Left ventricle myocardium superior (tissue), 1 donor: ENCODE results near the gene ELMO1. TPM values are rescaled to one million over a fixed set of nuclear protein-coding genes. Genes with fewer than 3 reads are reported as not detected.
"Not testable (repeated sequence)": the region's sequence is repeated elsewhere in the genome, so short reads cannot be mapped to it uniquely, and the experiment has no call there.

ENCODE experiments used
- ATAC-seq: fragments of 200-7000 bp; cut with Tn5 transposase; one replicate; pipeline ENCODE4 v1.9.1; 2020; ENCODE audit warnings: mild to moderate bottlenecking, moderate library complexity
- DNase-seq: peaks from one replicate; pipeline ENCODE4 v3.0.0-alpha.2; 2020
- intact Hi-C: fragments of 100-400 bp; cut with micrococcal nuclease; formaldehyde crosslinking; loops from one replicate; pipeline ENCODE4 v1.11.0; 2022
- total RNA-seq: library from RNA; stranded (reverse); fragmentation: NEBNext Ultra II Directional; extraction: Animal tissue kit (Norgen Biotek cat#: 25700); gene quantifications from one replicate; pipeline ENCODE4 v1.2.1, GENCODE V29; 2021
- donor health status: DM: no; HTN: yes; CAD: no; lungs with severe emphysema.

ELMO1 gene
- total RNA-seq, 1 donor from 2014 or later, result 13.0 TPM

DNA sequence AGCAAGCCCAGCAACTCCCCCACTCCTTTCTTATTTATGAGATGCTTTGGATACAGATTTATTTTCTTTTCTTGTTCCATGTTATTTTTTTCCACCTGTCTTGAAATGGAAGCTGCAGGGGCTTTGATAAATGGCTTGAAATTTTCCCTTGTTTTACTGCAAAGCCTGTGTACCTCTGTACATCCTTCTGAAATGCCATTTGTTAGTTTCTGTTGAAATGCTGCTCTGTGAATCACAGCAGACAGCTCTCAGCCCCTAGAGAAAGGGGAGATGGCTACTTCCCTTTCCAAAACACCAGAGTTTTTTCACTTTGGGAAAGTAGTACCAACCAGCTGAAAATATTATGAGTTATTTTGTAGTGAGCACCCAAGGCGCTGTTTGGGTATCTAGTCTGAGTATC is 304.2 kb downstream of the ELMO1 start:
- no peak for DNase-seq
- ATAC-seq, result no peak
- intact Hi-C loops, result no loop called here

DNA sequence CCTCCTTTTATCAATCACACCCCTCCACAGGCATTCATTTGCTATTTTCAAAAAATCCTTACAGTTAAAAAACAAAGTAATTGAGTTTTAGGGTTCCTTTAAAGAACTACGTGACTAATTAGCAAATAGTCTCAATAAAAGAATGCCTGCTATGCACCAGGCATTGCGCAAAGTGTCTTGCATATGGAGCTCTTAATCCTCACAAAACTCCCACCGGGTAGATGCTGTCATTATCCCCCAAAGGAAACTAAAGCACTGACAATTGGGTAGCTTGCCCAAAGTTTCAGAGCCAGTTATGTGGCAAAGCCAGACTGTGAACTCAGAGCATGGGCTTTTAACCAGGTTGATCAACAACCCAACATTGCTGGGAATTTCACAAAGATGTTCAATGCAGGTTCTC is 305.7 kb downstream of the ELMO1 start:
- intact Hi-C loops, result no loop called here
- no peak for DNase-seq
- ATAC-seq, result no peak

DNA sequence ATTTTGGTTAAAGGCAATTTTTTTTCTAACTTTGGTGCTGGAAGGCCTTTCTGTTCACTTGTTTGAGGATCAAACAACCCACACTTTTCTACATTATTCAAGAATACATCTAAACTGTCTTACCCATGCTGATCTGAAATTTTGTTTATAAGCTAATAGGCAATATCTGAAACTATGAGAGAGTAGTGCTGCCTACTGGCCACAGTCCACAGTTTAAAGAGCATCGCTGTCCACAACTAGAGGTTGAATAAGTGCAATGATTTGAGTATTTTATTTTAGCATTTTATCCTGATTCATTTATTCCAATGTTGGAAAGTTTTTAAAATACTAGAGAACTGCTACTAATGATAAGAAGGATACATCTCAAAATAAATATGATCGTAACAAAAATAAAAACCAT is 306.9 kb downstream of the ELMO1 start:
- ATAC-seq (no peak), DNase-seq (no peak)
- intact Hi-C loops, result no loop called here

DNA sequence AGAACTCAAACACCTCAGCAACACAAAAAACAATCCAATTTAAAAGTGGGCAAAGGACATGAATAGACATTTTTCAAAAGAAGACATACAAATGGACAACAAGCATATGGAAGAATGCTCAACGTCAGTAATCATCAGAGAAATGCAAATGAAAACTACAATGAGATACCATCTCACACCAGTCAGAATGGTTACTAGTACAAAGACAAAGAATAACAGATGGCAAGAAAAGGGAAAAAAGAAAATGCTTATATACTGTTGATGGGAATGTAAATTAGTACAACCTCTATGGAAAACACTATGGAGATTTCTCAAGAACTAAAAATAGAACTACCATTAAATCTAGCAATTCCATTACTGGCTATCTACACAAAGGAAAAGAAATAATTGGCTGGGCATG is 314.8 kb downstream of the ELMO1 start:
- DNase-seq, intact Hi-C loops, ATAC-seq: not testable (repeated sequence)

DNA sequence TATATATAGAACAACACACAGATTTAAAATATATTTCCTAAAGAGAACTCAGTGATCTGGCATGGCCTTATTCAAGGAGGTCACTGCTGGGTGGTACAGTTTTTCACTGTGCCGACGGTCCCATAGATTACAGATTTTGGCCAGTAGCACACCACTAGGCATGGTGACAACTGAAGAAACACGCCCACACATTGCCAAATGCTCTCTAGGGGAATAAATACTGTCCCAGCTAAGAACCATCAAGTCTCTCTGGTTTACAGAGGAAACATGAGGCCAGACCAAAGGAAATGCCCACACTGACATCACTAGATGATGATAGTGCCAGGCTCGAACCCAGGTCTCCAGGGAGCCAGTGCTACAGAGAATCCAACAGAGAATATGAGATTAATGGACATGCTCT is 316.8 kb downstream of the ELMO1 start:
- ATAC-seq, result no peak
- intact Hi-C loops, result no loop called here
- DNase-seq, result no peak

DNA sequence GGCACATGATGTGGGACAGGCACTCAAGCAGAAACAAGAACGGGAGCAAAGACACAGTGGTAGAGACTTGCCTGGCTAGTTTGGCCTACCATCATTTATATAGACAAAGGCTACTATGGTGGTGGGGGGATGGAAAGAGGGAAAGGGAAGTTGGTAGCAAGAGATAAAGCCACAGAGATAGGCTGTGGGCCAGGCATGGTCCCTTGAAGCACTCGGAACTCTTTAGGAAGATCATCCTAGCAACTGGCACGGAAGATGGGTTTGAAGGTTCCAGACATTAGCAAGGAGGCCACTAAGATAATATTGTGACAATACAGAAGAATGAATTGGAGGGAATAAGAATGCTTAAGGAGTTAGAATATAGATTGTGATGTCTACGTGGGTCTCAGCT is 319.6 kb downstream of the ELMO1 start:
- DNase-seq (no peak), ATAC-seq (no peak)
- intact Hi-C loops, result no loop called here

DNA sequence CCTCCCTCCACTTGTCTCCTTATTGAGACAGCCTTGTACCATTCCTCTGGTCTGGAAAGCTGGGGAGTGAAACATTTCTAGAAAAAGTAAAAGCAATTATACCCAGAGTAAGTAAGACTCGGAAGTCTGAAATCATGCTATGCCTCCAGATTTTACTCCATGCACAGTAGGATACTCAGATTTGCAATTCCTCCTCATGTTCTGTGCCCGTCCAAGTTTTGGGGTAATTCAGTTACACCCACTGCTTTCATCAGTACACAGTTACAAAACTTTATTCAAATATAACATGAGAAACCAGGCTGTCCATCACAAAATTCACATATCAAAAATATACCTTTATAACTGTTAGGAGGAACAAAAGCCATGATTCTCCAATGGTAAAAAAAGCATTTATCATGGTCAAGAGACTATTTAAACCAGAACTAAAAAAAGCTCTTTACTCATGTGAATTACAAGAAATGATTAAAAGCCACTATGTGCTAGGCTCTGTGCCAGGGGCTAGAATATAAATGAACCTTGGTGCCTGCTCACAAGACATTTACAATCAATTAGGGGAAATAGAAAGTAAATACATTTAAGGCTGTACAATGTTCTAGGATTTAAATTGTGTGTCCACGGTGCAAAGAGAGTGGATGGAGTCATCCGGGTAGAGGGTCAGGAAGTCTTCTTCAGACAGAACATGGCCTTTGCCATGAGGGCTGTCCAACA is 320.2 kb downstream of the ELMO1 start:
- intact Hi-C loops, result no loop called here
- no peak for DNase-seq
- peak; percentile 17 for ATAC-seq

DNA sequence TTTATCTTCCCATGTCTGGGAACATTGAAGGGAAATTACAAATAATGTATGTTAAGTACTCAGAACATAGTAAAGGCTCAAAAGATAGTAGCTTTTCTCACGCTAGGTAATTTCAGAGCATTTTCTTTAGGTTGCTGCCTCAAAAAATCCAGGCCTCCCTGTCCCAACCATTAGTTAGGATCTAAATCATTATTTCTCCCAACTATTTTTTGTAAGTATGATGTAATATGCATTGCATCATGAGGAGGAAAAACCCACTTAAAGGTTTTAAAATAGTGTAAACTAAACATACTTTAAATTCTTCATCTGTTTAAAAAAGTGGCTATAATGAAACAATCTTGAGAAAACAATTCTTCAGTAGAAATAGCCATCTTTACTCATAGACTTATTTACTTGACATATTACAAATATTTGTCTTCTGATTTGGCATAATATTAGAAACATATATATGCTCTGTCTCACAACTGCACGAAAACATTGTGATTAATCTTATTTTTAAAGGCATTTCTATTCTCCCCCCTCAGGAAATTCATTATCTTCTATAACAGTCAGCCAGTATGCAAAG is 329.3 kb downstream of the ELMO1 start:
- intact Hi-C loops, result no loop called here
- ATAC-seq, result no peak

DNA sequence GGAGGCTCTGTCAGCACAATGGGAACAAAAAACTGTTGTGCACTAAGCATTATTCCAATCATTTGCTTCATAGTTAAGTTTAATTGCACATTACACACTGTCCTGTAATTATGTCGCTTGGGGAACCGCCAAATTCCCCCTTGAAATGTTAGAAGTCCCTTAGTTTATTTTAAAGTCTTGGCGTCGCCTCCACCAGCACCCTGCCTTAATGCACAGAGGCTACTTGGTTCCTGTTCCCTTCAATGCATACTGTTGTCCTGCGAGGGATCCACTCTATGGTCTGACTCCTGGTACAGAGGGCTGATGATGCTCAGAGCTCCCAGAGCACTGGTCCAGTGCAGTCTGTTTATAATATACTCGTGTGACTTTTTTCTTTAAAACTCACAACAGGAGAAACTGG is 330.7 kb downstream of the ELMO1 start:
- intact Hi-C loops, result no loop called here
- no peak for DNase-seq
- ATAC-seq, result no peak

More for the DNA sequence above, 329.3 kb downstream of the ELMO1 start:
- DNase-seq, result no peak

DNA sequence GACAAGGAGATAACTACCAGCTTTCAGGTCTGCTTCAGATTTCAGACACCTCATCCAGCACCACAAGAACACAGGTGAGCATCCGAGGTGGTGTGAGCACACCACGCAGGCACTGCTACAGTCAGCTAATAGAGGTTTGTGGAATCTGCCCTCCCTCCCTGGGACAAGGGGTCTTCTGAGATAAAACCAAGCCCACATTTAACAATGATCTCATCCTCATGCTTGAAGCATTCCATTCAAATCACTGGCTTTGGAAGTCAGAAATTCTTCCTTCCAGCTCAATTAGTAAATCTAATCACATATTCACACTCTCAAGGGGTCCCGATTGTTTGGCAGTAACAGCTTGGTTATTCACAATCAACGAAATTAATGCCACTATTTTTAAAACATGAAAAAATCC is 331.4 kb downstream of the ELMO1 start:
- DNase-seq (no peak), ATAC-seq (no peak)
- intact Hi-C loops, result no loop called here

DNA sequence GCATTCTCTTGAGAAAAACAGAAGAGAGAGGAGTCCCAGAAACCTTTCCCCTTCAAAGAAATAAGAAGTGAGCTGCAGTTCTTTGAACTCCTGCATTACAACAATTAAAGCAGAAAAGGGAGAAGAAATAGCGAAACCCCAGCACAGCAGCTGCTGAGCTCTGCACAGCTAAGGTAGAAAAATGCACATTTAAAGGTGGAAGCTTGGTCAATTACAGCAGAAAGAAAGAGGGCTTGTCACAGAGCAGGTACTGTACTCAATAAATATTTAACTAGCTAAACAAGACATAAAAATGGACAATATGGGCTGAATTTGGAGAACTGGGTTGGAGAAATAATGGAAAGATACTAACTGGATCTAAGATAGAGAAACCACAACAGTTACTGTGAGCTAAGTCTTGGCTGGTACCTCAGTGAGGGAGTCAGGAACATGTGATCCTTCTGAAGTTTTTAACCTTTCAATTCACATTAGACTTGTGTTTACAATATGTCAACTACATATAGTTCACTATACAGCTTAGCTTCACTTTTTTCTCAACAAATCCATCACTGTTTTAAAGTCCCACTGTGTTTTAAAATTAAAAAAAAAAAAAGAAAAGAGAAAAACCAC is 332.5 kb downstream of the ELMO1 start:
- DNase-seq (no peak), ATAC-seq (no peak)
- intact Hi-C loops, result no loop called here

DNA sequence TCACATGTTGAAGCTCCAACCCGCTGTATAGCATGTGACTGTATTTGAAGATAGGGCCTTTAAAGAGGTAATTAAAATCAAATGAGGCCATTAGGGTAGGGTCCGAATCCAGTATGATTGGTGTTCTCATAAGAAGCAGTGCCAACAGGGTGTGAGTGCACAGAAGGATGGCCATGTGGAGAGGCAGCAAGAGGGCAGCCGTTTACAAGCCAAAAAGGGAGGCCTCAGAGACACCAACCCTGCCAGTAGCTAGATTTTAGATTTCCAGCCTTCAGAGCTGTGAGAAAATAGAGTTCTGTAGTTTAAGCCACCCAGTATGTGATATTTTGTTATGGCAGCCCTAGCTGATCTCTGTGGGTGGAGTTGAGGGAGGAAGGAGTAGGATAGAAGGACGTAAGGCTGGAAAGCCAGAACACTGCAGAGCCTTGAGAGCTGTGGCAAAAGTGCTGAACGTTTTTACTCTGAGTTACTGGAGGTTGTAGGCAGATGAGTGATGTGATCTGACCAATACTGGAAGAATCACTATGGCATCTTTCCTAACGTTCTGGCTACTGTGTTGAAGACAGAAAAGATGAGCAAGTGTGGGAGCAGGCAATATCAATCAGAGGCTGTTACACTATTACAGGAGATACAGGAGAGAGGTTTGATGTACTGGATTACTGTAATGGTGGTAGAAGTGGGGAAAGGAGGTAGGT is 334.9 kb downstream of the ELMO1 start:
- DNase-seq, result no peak
- intact Hi-C loops, result no loop called here
- no peak for ATAC-seq

DNA sequence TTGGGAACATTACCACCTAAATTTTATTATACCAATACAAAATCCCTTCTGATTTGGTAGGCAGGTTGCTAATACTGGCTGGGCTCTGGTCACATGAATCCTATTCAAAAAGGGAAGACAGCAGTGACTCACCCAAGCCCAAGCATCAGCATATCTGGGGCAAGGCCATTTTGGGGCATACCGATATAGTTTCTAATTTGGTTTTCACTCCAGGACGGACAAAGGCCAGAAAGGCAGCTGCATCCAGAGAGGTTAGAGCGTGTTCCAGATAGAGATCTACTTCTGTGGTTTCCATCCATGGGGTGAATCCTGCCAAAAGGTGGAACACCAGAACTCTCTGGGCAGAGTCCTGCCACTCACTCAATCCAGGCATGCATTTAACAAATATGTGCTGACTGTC is 335.8 kb downstream of the ELMO1 start:
- intact Hi-C loops, result no loop called here
- DNase-seq (no peak), ATAC-seq (no peak)

DNA sequence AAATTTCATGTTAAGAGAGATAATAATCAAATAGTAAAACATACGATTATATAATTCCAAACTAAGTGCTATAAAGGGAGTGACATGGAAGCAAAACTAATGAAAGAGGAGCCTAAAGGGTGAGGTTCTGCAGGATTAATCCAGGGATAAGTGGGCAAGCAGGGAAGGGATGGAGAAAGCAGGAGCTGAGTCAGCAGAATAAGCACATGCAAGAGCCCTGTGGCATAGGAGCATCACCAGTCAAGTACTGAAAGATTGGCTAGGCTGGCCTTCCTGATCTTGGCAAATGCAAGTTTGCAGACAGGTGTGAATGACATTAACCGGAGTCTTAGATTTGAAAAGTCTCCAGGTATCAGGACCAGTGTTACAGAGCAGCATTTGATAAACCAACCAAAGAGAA is 336.4 kb downstream of the ELMO1 start:
- DNase-seq (no peak), ATAC-seq (no peak)
- intact Hi-C loops, result no loop called here

DNA sequence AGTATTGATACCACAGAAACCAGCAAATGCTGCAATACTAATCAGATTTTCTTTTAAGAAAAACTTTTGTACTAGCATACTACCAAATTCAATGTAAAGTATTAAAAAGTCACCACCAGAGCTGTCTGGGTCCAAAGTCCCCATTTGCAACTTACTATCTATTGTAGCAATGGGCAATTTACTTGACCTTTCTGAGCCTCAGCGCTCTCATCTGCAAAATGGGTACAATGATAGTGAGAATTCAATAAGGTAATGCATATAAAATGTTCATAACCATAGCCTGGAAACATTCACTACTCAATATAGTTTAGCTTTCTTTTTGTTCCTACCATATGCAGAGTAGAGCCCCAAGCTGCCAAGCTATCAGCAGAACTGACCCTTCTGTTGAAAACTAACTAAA is 337.2 kb downstream of the ELMO1 start:
- DNase-seq (no peak), ATAC-seq (no peak)
- intact Hi-C loops, result no loop called here

DNA sequence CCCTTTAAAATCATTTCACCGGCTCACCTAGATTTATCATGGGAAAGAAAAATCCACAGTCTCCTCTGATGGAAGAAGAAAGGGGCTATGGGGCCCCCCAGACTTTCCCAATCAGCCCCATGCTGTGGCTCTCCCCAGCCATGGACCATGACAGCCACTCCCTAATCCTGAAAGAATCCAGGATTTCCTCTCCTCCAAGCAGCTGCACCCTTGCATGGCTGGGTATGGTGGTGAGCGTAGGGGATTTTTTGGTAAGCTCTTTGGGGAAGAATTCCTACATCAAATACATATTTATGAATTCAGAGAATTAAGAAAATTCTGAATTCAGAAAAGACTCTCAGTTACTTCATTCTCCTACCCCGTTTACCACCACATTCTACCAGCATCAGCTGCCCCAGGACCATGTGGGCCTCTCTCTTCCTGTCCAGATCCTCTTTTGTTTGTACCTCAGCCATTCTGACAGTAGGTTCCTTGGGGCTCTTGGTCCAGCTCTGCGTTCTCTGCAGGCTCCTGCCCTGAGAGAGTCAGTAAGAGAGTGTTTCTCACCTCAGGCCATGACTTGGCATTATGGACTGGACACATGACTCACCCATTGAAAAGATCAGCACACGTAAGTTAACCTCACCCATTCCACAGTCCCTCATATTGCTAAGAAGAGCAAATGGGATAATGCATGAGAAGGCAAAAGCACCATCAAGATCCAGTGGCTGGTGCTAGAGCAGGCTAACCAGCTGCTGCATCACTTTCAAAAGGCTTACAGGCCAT is 337.8 kb downstream of the ELMO1 start:
- intact Hi-C loops, result no loop called here
- no peak for ATAC-seq
- no peak for DNase-seq

DNA sequence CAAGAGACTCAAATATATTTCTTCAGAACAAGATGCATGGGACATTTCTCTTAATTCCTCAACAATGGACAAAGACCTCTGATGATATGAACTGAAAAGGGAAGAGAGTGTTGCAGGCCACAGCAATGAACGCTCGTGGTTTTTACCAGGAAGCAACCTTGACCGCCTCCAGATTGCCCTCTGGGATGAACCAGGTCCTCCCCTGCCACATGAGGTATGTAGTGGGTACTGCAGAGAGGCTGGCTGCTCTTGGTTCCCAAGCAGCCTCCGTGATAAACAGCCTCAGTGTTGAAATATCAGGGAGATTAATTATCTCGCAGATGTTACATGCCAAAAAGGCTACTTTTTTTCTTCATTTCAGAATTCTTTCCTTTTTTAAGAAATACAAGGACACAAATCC is 338.8 kb downstream of the ELMO1 start:
- intact Hi-C loops, result no loop called here
- ATAC-seq (no peak), DNase-seq (no peak)

DNA sequence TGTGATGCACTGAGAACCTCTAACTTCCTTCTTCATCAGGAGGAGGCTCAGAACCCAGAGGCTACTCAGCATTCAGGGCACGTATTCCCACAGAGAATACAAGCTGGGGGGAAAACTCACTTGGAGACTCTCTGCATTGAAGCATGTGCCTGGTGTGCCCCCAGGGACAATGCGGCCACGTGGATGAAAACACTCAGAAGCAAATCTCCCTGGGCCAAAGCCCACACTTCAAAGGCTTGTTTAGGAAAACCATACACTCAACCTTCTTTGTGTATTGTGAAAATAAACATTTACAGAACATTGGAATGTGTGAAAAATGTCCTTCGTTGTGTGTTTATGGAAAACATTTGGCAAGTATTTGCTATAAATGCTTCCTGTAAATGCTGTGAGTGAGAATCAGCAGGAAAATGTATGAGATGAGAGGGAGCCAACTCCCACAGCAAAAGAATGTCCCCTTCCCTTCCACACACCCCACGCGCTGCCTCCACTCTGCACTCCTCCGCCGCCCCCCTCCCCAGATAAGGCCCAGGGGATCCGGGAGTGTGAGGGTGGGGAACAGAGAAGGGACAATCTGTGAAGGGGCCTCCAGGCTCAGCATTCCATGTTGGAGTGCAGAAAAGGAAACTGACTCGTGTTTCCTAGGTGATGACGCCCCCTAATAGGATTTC is 339.5 kb downstream of the ELMO1 start:
- intact Hi-C loops, result no loop called here
- DNase-seq, result no peak
- no peak for ATAC-seq

DNA sequence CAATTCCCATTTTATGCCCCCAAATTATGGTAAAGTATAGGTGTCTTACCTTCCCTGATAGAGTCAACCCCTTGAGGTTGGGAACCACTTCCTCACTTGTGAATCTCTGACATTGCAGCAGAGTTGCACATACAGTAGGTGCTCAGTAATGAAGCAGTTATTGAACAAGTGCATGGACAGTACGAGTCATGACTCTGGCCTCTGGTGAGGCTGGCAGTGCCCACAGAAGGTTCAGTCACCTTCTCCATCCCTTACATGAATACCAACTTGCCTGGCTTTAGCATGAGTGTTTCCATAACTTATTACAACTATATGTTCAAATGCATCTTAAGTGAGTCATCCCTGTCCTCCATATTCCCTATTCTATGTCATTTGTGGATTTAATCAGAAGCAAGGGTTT is 340.0 kb downstream of the ELMO1 start:
- intact Hi-C loops, result no loop called here
- ATAC-seq, result no peak
- no peak for DNase-seq
